ENCODE results near the gene POU4F1. TPM values are rescaled to one million over a fixed set of nuclear protein-coding genes. Genes with fewer than 3 reads are reported as not detected.
A peak's percentile ranks its signal among the peaks of the same experiment; 100 is the strongest.

The POU4F1 gene
- total RNA-seq, 1 experiment from 2014 or later = 0.26 TPM

DNA sequence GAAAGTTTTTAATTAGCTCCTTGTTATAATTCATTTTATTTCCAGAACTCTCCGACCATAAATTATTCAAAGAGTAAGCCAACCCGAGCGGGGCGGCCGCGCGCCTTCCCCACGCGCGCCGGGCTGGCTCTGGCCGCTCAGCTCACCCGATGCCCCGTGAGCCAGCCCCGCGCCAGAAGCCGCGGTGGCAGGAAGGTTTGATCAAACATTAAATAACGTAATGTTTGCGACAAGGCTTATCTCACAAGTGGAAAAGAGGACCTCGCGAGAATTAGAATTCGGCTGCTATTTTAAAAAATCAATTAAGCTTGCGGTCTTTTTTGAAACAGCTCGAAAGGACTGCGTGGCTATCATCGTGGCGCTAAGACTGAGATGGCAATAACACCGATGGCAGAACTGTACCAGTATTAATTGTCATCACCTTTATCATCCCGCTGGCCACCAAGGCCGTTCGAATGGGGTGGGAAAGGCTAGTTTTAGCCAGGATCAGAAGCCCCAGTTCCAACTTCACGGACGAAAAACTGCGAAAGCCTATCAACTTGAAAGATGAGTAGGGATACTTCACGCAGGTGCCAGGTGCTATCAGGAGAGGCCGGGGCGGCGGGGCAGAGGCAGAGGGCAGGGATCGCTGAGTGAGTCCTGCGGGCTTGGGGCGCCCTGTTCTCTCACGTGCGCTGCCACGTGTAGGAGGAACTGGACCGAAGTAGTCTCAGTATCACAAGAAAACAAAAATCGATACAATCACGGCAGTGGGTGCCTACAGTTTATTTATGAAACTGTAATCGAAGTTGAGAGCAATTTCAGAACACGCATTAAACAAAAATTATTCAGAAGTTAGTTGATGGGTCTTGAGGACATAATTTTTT is 6.4 kb downstream of the POU4F1 start:
- Mint-ChIP-seq H3K4me1 (peaks cover 22 to 54% of the 10 kb centered on the region in 2 experiments), H3K4me3 (peak overlapping the region; percentile 51 to 78; a peak in 4 of 5 replicates)
- H3K27me3 ChIP-seq (ENCODE audit: insufficient read depth, low read length) = peaks cover 82% of the 10 kb centered on the region

More for the DNA sequence above, 6.4 kb downstream of the POU4F1 start:
- no peak overlapping the region for H3K4ac ChIP-seq (ENCODE audit: low read depth, low read length)
- peaks cover 0 to 2% (median 0%) of the 10 kb centered on the region in 3 experiments; a peak in 3 of 7 replicates for H3K36me3 Mint-ChIP-seq (ENCODE audit: insufficient read depth in 1 of 3, low read depth in 3 of 3)
- H3T11ph ChIP-seq (ENCODE audit: low read length) = no peak overlapping the region
- no peak overlapping the region for H2BK120ac ChIP-seq (ENCODE audit: low read depth, low read length, poor library complexity, severe bottlenecking)
- peak overlapping the region; percentile 62 for H3K4me2 ChIP-seq (ENCODE audit: insufficient read depth, insufficient read length, low read length)
- H3K23me2 ChIP-seq (ENCODE audit: insufficient read length, low read depth, low read length, poor library complexity, severe bottlenecking) = peaks cover 20% of the 10 kb centered on the region
- H3K79me2 ChIP-seq (ENCODE audit: insufficient read depth, low read length) = no peaks in the 10 kb centered on the region
- H3K27me3 Mint-ChIP-seq (ENCODE audit: low read depth) = peaks cover 98% of the 10 kb centered on the region
- H4K5ac ChIP-seq (ENCODE audit: insufficient read length, low read depth, low read length) = no peak overlapping the region
- H3K23ac ChIP-seq (ENCODE audit: insufficient read length, low read depth, low read length) = no peak overlapping the region
- no CpG with 5 or more reads among the region's 50 CpGs for WGBS (ENCODE audit: extremely low coverage, insufficient read length, low lambda C conversion rate)
- no peaks in the 10 kb centered on the region for H4K20me1 ChIP-seq (ENCODE audit: control insufficient read depth, insufficient read depth, insufficient read length)
- DNase-seq = peak; percentile 65
- H3K79me1 ChIP-seq (ENCODE audit: insufficient read depth, low read depth, low read length, poor library complexity, severe bottlenecking) = no peaks in the 10 kb centered on the region
- no peak overlapping the region for H2BK20ac ChIP-seq (ENCODE audit: low read depth, low read length, poor library complexity, severe bottlenecking)
- no peaks in the 10 kb centered on the region for H3K4me1 ChIP-seq (ENCODE audit: insufficient read depth, low read length)
- no peak overlapping the region for H2AK5ac ChIP-seq (ENCODE audit: insufficient read length, low read length)
- H3K14ac ChIP-seq (ENCODE audit: insufficient read depth, low read length) = no peak overlapping the region
- H2BK5ac ChIP-seq (ENCODE audit: insufficient read length, low read length) = no peak overlapping the region
- H4K91ac ChIP-seq (ENCODE audit: insufficient read length, low read depth, low read length) = no peak overlapping the region
- H2BK12ac ChIP-seq (ENCODE audit: insufficient read length, low read depth, low read length) = no peak overlapping the region
- no peak overlapping the region for H3K27ac Mint-ChIP-seq
- H2AFZ ChIP-seq (ENCODE audit: low read length) = no peak overlapping the region
- no peak overlapping the region for H4K8ac ChIP-seq (replicated peaks; ENCODE audit: insufficient read length, low read depth, low read length)
- H2BK15ac ChIP-seq (ENCODE audit: low read depth, low read length) = no peak overlapping the region
- H3K9me3 ChIP-seq (ENCODE audit: control insufficient read depth, low read depth, low read length) = no peaks in the 10 kb centered on the region
- H3K18ac ChIP-seq (ENCODE audit: insufficient read length, low read depth, low read length) = no peak overlapping the region
- H3K56ac ChIP-seq (ENCODE audit: insufficient read length, low read depth, low read length) = no peak overlapping the region
- TF ChIP-seq, protein P1, sequence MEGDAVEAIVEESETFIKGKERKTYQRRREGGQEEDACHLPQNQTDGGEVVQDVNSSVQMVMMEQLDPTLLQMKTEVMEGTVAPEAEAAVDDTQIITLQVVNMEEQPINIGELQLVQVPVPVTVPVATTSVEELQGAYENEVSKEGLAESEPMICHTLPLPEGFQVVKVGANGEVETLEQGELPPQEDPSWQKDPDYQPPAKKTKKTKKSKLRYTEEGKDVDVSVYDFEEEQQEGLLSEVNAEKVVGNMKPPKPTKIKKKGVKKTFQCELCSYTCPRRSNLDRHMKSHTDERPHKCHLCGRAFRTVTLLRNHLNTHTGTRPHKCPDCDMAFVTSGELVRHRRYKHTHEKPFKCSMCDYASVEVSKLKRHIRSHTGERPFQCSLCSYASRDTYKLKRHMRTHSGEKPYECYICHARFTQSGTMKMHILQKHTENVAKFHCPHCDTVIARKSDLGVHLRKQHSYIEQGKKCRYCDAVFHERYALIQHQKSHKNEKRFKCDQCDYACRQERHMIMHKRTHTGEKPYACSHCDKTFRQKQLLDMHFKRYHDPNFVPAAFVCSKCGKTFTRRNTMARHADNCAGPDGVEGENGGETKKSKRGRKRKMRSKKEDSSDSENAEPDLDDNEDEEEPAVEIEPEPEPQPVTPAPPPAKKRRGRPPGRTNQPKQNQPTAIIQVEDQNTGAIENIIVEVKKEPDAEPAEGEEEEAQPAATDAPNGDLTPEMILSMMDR (conservative IDR thresholded peaks at IDR 0.05) = no peak
- H3K27ac ChIP-seq (ENCODE audit: insufficient read length, low read depth, low read length) = no peak overlapping the region
- no peak overlapping the region for H3K9ac ChIP-seq (ENCODE audit: extremely low read depth, insufficient read length, low read length)
- H3K9me3 Mint-ChIP-seq = peaks cover 2 to 22% of the 10 kb centered on the region in 2 experiments; a peak in 3 of 5 replicates

All from H9 (cell line).